ENCODE data around the gene GLI2.

DNA sequence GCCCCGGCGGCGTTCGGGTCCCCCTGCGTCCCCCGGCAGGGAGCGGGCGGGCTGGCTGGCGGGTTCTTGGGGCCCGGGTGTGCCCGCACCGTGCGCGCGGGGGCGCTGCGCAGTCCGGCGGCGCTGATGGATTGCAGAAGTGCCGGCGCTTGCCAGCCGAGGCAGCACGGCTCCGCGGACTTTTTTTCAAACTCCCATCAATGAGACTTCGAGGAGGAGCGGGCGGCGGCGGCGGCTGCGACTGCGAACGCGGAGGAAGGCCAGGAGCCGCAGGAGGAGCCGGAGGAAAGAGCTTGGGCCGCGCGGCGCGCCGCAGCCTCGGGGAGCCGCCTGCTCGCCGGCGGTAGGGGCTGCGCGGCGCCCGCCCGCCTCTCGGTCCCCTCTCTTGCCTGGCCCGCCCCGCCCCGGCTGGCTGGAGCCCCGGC is at the start of gene GLI2:
- TF ChIP-seq, protein P1, sequence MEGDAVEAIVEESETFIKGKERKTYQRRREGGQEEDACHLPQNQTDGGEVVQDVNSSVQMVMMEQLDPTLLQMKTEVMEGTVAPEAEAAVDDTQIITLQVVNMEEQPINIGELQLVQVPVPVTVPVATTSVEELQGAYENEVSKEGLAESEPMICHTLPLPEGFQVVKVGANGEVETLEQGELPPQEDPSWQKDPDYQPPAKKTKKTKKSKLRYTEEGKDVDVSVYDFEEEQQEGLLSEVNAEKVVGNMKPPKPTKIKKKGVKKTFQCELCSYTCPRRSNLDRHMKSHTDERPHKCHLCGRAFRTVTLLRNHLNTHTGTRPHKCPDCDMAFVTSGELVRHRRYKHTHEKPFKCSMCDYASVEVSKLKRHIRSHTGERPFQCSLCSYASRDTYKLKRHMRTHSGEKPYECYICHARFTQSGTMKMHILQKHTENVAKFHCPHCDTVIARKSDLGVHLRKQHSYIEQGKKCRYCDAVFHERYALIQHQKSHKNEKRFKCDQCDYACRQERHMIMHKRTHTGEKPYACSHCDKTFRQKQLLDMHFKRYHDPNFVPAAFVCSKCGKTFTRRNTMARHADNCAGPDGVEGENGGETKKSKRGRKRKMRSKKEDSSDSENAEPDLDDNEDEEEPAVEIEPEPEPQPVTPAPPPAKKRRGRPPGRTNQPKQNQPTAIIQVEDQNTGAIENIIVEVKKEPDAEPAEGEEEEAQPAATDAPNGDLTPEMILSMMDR (conservative IDR thresholded peaks at IDR 0.05): peak; percentile 88
- TF ChIP-seq ZFX (IDR thresholded peaks at IDR 0.05): no peak; the same call in 1 of the 2 replicates
